Neural crest cell (in vitro differentiated cells): ENCODE measurements around the gene OR11L1. TPM values are rescaled to one million over a fixed set of nuclear protein-coding genes. Genes with fewer than 3 reads are reported as not detected.

Source experiments
- DNase-seq: peaks from one replicate; pipeline ENCODE4 v3.0.0; 2021; ENCODE audit warnings: low read depth, mixed read lengths, low spot score
- H3K27ac Mint-ChIP-seq: one replicate; pipeline ENCODE4 v1.8.0; 2021; ENCODE audit warnings: mild to moderate bottlenecking, mixed read lengths; ENCODE audit not compliant: unreplicated experiment
- H3K27me3 Mint-ChIP-seq: 2 replicates; pipeline ENCODE4 v1.8.0; 2021; ENCODE audit warnings: low read depth, mild to moderate bottlenecking, mixed read lengths
- H3K36me3 Mint-ChIP-seq: 2 replicates; pipeline ENCODE4 v1.8.0; 2021; ENCODE audit warnings: low read depth, mild to moderate bottlenecking, mixed read lengths
- H3K4me1 Mint-ChIP-seq: 2 replicates; pipeline ENCODE4 v1.8.0; 2021; ENCODE audit warnings: mixed read lengths
- H3K4me3 Mint-ChIP-seq: one replicate; pipeline ENCODE4 v1.8.0; 2021; ENCODE audit warnings: mild to moderate bottlenecking, mixed read lengths
- H3K9me3 Mint-ChIP-seq: 2 replicates; pipeline ENCODE4 v1.8.0; 2021; ENCODE audit warnings: mixed read lengths
- total RNA-seq: library from RNA; stranded (reverse); gene quantifications from 2 replicates; pipeline ENCODE4 v1.2.1, GENCODE V29; 2021
- TF ChIP-seq, protein P1 (sequence below): fragments of 200-600 bp; sonication (generic); conservative IDR thresholded peaks from 2 replicates; pipeline ENCODE4 v1.5.0; 2021; ENCODE audit warnings: antibody characterized with exemption, mild to moderate bottlenecking

Gene OR11L1
- total RNA-seq, 1 donor from 2014 or later: not detected

DNA sequence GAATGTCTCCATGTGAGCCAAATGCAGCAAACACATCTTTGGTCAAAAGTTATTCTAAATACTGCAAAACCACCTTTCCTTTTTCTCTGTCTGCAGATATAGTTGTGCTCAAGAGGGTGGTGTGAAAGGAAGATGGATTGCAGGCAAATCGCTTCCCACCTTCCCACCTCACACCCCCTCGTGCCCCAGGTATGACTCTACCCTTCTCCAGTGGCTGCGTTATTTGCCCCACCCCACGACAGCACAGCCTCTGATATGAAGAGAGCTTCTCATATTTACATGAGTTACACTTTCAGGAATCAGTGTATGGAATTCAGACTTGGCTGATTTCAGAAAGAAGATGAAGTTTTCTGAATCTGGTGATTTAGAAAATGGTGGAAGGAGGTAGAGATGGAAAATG lies 21.1 kb upstream of the OR11L1 start:
- Mint-ChIP-seq H3K36me3 (peaks cover 2% of the 10 kb centered on the region), H3K4me3 (no peak overlapping the region)
- DNase-seq: no peak

DNA sequence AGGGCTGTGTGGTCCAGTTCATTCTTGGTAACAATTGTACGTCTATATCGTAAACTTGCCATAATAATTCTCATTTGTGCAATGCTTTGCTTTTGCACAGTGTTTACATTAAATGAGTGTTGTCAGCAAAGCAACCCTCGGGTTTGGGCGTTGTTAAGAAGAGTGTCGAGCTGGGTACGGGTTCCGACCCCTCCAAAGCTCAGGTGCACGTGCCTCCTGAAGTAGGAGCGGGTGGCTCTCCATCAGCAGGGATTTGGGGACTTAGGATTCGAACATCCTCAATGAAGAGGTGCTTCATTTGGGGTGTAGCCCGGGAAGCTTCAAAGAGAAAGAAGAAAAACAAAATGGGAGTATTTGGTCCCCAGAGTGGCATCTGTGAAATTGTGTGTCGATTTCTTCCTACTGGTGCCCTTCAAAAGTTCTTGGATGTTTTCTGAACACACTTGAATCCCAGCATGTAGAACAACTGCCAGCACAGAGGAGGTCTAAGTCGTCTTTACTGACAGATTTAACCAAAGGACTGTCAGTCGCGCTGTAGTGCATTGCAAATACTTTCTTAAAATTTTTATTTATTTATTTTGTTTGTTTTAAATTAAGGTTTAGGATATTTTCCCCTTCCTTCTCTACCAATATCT lies 16.4 kb upstream of the OR11L1 start:
- peaks cover 12% of the 10 kb centered on the region for H3K4me1 Mint-ChIP-seq
- DNase-seq: no peak
- TF ChIP-seq, protein P1, sequence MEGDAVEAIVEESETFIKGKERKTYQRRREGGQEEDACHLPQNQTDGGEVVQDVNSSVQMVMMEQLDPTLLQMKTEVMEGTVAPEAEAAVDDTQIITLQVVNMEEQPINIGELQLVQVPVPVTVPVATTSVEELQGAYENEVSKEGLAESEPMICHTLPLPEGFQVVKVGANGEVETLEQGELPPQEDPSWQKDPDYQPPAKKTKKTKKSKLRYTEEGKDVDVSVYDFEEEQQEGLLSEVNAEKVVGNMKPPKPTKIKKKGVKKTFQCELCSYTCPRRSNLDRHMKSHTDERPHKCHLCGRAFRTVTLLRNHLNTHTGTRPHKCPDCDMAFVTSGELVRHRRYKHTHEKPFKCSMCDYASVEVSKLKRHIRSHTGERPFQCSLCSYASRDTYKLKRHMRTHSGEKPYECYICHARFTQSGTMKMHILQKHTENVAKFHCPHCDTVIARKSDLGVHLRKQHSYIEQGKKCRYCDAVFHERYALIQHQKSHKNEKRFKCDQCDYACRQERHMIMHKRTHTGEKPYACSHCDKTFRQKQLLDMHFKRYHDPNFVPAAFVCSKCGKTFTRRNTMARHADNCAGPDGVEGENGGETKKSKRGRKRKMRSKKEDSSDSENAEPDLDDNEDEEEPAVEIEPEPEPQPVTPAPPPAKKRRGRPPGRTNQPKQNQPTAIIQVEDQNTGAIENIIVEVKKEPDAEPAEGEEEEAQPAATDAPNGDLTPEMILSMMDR: no peak
- H3K27me3 Mint-ChIP-seq: peaks cover 5% of the 10 kb centered on the region
- H3K36me3 Mint-ChIP-seq: no peaks in the 10 kb centered on the region
- no peak overlapping the region for H3K27ac Mint-ChIP-seq
- H3K4me3 Mint-ChIP-seq: peak overlapping the region; percentile 86
- no peaks in the 10 kb centered on the region for H3K9me3 Mint-ChIP-seq

More for the DNA sequence above, 21.1 kb upstream of the OR11L1 start:
- TF ChIP-seq, protein P1: no peak
- Mint-ChIP-seq H3K27ac (no peak overlapping the region), H3K27me3 (peaks cover 5% of the 10 kb centered on the region), H3K4me1 (peaks cover 4% of the 10 kb centered on the region), H3K9me3 (no peaks in the 10 kb centered on the region)

DNA sequence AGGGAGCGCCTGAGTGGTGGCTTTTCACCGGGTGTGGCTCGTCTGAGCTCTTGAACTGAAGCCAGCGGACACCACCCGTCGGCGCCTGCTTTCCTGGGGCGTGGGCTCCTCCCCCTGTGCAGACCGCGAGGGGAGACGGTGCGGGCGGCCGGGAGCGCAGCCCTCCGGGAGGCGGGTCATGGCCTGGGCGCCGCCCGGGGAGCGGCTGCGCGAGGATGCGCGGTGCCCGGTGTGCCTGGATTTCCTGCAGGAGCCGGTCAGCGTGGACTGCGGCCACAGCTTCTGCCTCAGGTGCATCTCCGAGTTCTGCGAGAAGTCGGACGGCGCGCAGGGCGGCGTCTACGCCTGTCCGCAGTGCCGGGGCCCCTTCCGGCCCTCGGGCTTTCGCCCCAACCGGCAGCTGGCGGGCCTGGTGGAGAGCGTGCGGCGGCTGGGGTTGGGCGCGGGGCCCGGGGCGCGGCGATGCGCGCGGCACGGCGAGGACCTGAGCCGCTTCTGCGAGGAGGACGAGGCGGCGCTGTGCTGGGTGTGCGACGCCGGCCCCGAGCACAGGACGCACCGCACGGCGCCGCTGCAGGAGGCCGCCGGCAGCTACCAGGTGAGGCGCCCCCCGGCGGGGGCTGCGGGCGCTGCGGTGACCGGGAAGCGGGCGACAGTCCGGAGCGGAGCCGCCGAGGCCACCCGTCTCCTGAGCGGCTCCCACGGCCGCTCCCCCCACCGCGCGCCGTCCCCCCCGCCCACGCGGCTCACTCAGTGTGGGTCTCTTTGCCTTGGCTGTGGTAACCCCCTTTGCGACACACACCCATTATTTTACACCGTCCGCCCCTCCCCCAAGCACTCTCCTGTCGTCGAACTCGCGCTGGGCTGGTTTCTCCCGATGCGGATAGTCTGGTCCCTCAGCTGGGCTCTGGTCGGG lies 15.6 kb upstream of the OR11L1 start, which contains the start of gene TRIM58:
Gene TRIM58 (plus strand): TSS at position 119 of the 916 bp plus-strand sequence. CDS start 60 bp downstream, at position 179.
- Mint-ChIP-seq H3K27me3 (peaks cover 5% of the 10 kb centered on the region), H3K9me3 (no peaks in the 10 kb centered on the region), H3K27ac (no peak within 1 kb of the TSS), H3K36me3 (no peaks in the 10 kb centered on the region), H3K4me3 (peak within 1 kb of the TSS; percentile 86), H3K4me1 (peaks cover 18% of the 10 kb centered on the region)
- TF ChIP-seq, protein P1: peak; percentile 57
- peak; percentile 38 for DNase-seq

DNA sequence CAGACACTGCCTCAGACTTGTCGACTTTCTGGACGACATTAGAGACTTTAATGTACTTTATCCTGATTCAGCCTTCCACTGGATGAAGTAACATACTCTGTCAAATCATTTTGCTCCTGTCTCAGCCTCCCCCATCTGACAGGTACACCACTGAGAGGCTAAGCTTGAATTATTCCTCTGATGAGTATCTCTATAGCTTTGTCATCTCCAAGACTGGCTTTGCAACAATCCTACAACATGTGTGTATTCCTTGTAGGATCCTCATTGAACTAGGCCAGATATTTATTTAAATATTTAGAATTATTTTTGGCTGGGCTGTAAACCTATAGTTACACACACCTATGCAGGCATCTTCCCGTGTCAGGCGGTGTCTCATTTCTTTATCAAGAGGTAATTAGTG lies 14.2 kb upstream of the OR11L1 start:
- H3K4me3 Mint-ChIP-seq: peak overlapping the region; percentile 77
- no peak overlapping the region for H3K27ac Mint-ChIP-seq
- peaks cover 3% of the 10 kb centered on the region for H3K36me3 Mint-ChIP-seq
- peaks cover 2% of the 10 kb centered on the region for H3K9me3 Mint-ChIP-seq
- no peak for DNase-seq
- TF ChIP-seq, protein P1: no peak
- H3K4me1 Mint-ChIP-seq: peaks cover 22% of the 10 kb centered on the region
- peaks cover 5% of the 10 kb centered on the region for H3K27me3 Mint-ChIP-seq

DNA sequence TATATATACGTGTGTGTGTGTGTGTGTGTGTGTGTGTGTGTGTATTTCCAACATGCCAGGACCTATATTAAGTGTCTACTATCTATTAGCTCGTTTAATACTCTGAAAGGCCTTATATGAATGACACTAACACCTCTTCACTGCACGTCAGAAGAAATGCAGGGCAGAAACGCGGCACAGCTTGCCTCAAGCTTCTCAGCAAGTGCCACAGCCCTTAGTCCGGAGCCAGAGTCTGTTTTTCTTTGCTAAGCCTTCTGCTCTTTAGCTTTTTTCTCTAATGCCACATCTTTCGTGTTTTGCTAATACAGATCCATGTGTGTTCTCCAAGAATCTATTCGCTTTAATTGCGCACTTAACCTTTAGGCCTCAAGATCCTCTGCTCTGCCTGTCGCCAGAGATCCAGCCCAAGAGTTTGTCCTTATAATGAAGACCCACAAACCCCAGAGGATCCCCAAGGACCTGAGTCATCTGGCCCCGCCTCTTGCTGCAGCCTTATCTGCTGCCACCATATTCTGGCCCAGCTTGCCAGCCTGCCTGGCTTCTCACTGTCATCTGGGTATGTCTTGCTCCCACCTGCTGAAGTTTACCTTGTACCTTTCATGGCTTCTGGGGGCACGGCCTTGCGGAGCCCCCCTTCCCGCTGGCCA lies 13.3 kb upstream of the OR11L1 start:
- no peak overlapping the region for H3K27ac Mint-ChIP-seq
- H3K4me1 Mint-ChIP-seq: peaks cover 22% of the 10 kb centered on the region
- peaks cover 3% of the 10 kb centered on the region for H3K36me3 Mint-ChIP-seq
- TF ChIP-seq, protein P1: no peak
- peak overlapping the region; percentile 47 for H3K4me3 Mint-ChIP-seq
- peaks cover 5% of the 10 kb centered on the region for H3K27me3 Mint-ChIP-seq
- peaks cover 2% of the 10 kb centered on the region for H3K9me3 Mint-ChIP-seq
- no peak for DNase-seq
